ENCODE measurements around the gene OGFOD3.

DNA sequence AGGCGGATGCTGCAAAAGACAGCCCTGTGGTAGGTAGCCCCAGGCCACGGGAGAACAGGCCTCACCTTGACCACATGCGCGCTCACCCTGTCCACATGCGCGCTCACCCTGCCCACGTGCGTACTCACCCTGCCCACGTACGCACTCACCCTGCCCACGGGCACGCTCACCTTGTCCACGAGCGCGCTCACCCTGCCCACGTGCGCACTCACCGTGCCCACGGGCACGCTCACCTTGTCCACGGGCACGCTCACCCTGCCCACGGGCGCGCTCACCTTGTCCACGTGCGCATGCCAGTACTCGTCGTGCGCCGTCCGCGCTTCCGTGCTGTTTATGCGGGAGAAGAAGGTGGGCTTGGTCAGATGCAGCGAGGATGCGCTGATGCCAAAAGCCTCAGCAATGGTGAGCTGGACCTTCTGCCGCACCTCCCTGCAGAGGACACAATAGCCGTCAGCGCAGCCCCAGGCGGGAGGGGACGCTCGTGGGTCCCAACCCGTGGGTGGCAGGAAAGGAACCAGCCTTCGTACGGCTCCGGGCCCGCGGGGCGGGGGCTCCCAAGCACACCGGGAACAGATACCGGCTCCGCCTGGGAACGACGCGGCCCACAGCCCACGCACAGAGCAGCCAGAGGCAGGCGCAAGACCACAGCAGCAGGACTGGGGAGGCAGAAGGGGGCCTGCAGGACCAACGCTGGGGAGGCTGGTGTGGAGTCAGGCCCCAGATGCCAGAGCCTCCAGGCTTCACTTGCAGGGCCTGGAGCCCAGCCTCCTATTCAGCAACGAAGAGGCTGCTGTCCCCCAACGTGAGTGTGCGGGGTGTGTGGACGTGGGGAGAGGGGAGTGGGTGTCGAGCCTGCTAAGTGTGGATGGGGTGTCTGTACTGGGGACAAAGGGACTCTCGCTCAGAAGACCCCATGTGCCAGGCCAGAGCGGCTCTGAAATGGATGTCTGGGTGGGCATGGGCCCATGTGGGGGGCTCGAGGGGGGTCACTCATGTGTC is 14.4 kb downstream of the OGFOD3 start:
- TF ChIP-seq, protein P1, sequence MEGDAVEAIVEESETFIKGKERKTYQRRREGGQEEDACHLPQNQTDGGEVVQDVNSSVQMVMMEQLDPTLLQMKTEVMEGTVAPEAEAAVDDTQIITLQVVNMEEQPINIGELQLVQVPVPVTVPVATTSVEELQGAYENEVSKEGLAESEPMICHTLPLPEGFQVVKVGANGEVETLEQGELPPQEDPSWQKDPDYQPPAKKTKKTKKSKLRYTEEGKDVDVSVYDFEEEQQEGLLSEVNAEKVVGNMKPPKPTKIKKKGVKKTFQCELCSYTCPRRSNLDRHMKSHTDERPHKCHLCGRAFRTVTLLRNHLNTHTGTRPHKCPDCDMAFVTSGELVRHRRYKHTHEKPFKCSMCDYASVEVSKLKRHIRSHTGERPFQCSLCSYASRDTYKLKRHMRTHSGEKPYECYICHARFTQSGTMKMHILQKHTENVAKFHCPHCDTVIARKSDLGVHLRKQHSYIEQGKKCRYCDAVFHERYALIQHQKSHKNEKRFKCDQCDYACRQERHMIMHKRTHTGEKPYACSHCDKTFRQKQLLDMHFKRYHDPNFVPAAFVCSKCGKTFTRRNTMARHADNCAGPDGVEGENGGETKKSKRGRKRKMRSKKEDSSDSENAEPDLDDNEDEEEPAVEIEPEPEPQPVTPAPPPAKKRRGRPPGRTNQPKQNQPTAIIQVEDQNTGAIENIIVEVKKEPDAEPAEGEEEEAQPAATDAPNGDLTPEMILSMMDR (conservative IDR thresholded peaks at IDR 0.05 in 1 of 2, IDR thresholded peaks at IDR 0.05 in 1 of 2; ENCODE audit: extremely low read depth in 1 of 2, insufficient read depth in 1 of 2, low read depth in 1 of 2, low read length in 2 of 2) = no peak
- no peak for TF ChIP-seq EZH2 (IDR thresholded peaks at IDR 0.05; ENCODE audit: borderline replicate concordance, low read length)

All from mammary epithelial cell (primary cell).